Ramos (cell line): ENCODE measurements around the gene SLC7A10.
"Not testable (repeated sequence)": the region's sequence is repeated elsewhere in the genome, so short reads cannot be mapped to it uniquely, and the experiment has no call there.

Experiments used
- in situ Hi-C: fragments of 300-500 bp; cut with MboI; formaldehyde crosslinking; loops from one replicate; pipeline ENCODE4 v1.14.3; 2022; ENCODE audit warnings: low sequenced_read_pairs; ENCODE audit not compliant: unreplicated experiment

The SLC7A10 gene

GRCh38 chr19:33220735-33221134 is 4.9 kb downstream of the SLC7A10 start:
- in situ Hi-C loops = no loop called here

- in situ Hi-C loops = no loop called here
Observed at GRCh38 chr19:33220115-33220514, 5.5 kb downstream of the SLC7A10 start.

GRCh38 chr19:33219261-33219815 is 6.3 kb downstream of the SLC7A10 start:
- in situ Hi-C loops = no loop called here

GRCh38 chr19:33217881-33218280 is 7.8 kb downstream of the SLC7A10 start:
- in situ Hi-C loops = no loop called here

GRCh38 chr19:33216198-33216830 is 9.3 kb downstream of the SLC7A10 start:
- in situ Hi-C loops = no loop called here

- in situ Hi-C loops = no loop called here
Observed at GRCh38 chr19:33215438-33216197, 10.0 kb downstream of the SLC7A10 start.

GRCh38 chr19:33214596-33214995 is 11.1 kb downstream of the SLC7A10 start:
- in situ Hi-C loops = no loop called here

GRCh38 chr19:33212436-33213172 is 13.0 kb downstream of the SLC7A10 start:
- in situ Hi-C loops = no loop called here

- in situ Hi-C loops = no loop called here
Observed at GRCh38 chr19:33211794-33212435, 13.7 kb downstream of the SLC7A10 start.

GRCh38 chr19:33210266-33210940 is 15.2 kb downstream of the SLC7A10 start:
- in situ Hi-C loops = no loop called here

- in situ Hi-C loops = not testable (repeated sequence)
Observed at GRCh38 chr19:33209850-33210230, 15.8 kb downstream of the SLC7A10 start.

- in situ Hi-C loops = no loop called here
Observed at GRCh38 chr19:33208904-33209849, 16.5 kb downstream of the SLC7A10 start.

- in situ Hi-C loops = no loop called here
Observed at GRCh38 chr19:33208371-33208895, 17.2 kb downstream of the SLC7A10 start.

- in situ Hi-C loops = no loop called here
Observed at GRCh38 chr19:33207903-33208302, 17.7 kb downstream of the SLC7A10 start.

GRCh38 chr19:33207040-33207620 is 18.5 kb downstream of the SLC7A10 start:
- in situ Hi-C loops = no loop called here

GRCh38 chr19:33206261-33207039 is 19.2 kb downstream of the SLC7A10 start:
- in situ Hi-C loops = no loop called here

- in situ Hi-C loops = no loop called here
Observed at GRCh38 chr19:33205531-33206260, 20.0 kb downstream of the SLC7A10 start.
